ENCODE data around the gene THAP8.

THAP8 gene, protein sequence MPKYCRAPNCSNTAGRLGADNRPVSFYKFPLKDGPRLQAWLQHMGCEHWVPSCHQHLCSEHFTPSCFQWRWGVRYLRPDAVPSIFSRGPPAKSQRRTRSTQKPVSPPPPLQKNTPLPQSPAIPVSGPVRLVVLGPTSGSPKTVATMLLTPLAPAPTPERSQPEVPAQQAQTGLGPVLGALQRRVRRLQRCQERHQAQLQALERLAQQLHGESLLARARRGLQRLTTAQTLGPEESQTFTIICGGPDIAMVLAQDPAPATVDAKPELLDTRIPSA

GRCh38 chr19:36054119-36054732 lies at the start of gene THAP8:
Gene THAP8 (minus strand): TSS chr19:36054285. CDS start chr19:36054217, 68 bp downstream.
- DNase-seq (ENCODE audit: low read depth in 1 of 2, low spot score in 1 of 2): peak; percentile 98 to 99

DNA sequence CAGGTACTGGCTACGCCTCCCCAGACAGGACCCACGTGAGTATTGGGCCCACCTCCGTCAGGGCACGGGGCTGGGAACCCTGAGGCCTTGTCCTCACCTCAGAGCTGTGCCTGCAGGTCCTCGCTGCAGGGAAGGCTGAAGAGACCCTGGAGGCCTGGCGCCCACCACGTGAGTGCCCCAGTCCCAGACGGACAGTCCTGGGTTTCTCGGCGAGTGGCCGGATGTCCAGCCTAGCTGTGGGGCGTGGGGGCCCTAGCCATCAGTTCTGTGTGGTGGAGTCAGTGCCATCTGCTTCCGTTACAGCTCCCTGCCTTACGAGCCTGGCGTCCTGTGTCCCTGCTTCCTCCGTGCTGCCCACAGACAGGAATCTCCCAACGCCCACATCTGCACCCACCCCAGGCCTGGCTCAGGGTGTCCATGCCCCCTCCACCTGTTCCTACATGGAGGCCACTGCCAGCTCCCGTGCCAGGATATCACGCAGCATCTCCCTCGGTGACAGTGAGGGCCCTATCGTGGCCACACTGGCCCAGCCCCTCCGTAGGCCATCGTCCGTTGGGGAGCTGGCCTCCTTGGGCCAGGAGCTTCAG lies 49.0 kb upstream of the THAP8 start:
- DNase-seq (ENCODE audit: low read depth in 1 of 2, low spot score in 1 of 2): no peak

GRCh38 chr19:36101550-36102327 lies 47.7 kb upstream of the THAP8 start:
- no peak for DNase-seq (ENCODE audit: low read depth in 1 of 2, low spot score in 1 of 2)

- no peak for DNase-seq (ENCODE audit: low read depth in 1 of 2, low spot score in 1 of 2)
Measured at GRCh38 chr19:36100476-36100875, 46.4 kb upstream of the THAP8 start.

DNA sequence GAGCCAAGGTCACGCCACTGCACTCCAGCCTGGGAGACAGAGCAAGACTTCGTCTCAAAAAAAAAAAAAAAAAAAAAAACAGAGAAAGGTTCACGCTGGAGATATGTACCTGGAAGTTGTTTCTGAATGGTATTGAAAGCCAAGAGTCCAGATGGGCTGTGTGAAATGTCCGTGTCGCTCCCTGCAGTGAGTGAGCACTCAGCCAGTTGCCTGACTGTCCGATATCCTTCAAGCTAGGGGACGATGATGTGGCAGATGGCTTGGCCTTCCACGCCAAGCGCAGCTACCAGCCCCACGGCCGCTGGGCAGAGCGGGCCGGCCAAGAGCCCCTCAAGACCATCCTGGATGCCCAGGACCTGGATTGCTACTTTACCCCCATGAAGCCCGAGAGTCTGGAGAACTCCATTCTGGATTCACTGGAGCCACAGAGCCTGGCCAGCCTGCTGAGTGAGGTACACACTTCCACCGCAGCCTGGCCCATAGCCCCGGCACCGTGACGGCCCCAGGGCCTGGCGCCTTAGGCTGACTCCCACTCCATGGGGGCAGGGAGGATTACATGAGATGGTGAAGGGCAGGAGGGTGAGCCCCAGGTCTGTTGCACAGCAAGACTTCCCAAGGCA lies 45.2 kb upstream of the THAP8 start:
- DNase-seq (ENCODE audit: low read depth in 1 of 2, low spot score in 1 of 2): no peak

DNA sequence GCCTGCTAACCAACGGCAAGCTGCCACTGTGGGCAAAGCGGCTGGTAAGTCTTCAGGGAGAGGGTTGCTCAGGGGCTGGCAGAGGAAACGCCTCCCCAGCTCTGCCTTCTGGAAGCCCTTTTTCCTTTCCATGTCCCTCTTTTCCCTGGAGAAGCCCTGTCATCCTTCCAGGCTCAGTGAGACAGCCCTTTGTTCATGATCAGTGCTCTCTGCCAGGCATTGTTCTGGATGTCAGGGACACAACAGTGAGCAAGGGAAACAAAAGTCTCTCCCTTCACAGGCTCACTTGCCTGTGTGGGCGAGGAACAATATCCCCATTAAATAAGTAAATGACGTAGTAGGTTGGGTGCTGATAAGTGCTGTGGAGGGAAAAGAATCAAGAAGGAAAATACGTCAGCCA lies 43.0 kb upstream of the THAP8 start:
- no peak for DNase-seq (ENCODE audit: low read depth in 1 of 2, low spot score in 1 of 2)

GRCh38 chr19:36093687-36094086 lies 39.6 kb upstream of the THAP8 start:
- no peak for DNase-seq (ENCODE audit: low read depth in 1 of 2, low spot score in 1 of 2)

DNA sequence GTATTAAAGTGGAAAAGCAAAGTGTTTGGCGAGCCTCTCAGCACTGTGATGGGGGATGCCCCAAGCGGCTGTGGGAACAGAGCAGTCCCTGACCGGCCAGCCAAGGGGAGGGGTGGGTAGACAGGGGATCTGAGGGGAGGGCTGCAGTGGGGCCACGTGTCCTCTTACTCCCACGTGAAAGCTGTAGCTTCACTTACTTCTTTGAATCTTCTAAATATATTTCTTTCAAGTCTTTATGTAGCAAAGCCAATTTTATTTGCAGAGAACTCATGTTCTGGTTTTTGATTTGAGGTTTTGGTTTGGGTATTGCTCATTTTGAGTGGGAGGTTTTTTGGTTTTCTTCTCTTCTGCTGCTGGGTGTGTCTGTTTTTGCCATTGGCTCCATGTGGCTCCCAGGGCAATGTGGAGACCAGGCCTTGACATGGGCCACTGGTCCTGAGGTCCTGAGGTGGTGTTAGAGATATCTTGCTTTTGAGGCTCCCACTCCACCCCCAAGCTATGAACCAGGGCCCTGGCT lies 39.1 kb upstream of the THAP8 start:
- no peak for DNase-seq (ENCODE audit: low read depth in 1 of 2, low spot score in 1 of 2)

DNA sequence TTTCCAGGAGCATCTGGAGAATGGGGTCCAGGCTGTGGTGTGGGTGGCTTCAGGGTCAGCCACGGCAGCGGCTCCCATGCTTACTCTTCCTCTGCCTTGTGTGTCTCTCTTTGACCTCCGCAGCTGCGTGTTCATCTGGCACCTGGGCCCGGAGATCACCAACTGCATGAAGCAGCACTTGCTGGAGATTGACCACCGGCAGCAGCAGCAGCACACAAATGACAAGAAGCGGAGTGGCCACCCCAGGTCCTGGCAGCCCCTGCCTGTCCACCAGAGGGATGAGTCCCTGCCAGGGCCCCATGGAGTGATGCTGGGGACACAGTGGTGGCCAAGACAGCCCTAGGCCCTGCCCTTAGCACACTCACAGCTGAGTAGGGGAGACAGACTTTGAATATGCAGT lies 38.5 kb upstream of the THAP8 start:
- no peak for DNase-seq (ENCODE audit: low read depth in 1 of 2, low spot score in 1 of 2)

DNA sequence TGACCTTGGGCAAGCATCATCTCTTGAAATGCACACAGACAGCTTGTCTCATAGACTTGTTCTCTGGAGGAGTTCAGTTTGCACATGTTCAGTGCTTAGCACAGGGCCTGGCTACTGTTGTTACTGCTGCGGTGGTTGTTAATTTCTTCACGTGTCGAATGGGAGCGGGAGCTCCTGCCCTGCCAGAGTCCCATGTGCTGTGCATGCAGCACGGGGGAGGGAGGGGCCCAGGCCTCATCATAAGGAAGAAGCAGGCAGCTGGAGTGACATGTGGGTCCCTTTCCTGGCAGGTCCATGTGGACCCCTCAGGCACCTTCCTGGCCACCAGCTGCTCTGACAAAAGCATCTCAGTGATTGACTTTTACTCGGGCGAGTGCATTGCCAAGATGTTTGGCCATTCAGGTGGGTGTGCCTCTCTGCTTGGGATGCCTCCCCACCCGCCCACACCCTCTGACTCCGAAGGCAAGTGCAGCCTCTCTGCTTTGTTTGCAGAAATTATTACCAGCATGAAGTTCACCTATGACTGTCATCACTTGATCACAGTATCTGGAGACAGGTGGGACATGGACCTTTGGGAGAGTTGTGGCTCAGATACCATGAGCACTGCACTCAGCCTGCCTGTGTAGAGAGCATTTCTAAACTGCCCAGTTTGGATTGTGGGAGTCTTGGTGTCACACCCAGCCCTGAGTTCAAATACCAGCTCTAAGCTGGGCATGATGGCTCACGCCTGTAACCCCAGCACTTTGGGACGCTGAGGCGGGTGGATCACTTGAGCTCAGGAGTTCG lies 37.0 kb upstream of the THAP8 start:
- no peak for DNase-seq (ENCODE audit: low read depth in 1 of 2, low spot score in 1 of 2)

DNA sequence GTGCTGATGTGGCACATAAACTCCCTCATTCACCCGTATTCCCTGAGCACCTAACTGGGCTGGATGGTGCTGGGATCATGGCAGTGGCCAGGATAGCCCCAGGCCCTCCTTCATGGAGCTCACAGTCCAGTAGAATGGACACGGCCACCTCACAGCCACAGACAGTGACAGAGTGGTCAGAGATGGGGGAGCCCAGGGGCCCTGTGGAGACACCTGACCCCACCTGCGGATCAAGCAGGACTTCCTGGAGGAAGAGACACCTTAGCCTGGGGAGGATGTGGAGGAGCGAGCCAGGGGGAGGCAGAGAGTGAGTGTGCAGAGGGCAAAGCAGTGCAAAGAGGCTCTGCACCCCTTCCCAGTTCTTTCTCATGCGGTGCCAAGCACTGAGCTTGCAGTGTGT lies 35.8 kb upstream of the THAP8 start:
- no peak for DNase-seq (ENCODE audit: low read depth in 1 of 2, low spot score in 1 of 2)

DNA sequence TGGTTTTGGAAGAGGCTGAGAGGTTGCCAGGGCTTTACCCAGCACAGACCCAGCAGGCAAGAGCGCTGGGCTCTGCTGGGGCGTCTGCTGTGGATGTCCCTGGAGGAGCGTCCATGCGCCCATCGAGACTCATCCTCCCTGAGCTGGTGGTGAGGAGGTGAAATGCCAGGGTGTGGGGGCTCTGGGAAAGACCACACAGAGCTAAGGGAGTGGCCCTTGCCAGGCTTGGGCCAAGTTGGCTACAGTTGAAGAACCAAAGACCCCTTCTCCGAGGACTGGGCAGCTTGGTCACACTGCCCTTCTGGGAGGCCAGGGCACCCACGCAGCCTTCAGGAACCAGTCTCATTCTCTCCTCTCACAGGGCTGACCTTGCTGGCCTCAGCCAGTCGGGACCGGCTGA lies 32.2 kb upstream of the THAP8 start:
- DNase-seq (ENCODE audit: low read depth in 1 of 2, low spot score in 1 of 2): no peak

- DNase-seq (ENCODE audit: low read depth in 1 of 2, low spot score in 1 of 2): no peak
Measured at GRCh38 chr19:36084231-36085009, 30.3 kb upstream of the THAP8 start.

DNA sequence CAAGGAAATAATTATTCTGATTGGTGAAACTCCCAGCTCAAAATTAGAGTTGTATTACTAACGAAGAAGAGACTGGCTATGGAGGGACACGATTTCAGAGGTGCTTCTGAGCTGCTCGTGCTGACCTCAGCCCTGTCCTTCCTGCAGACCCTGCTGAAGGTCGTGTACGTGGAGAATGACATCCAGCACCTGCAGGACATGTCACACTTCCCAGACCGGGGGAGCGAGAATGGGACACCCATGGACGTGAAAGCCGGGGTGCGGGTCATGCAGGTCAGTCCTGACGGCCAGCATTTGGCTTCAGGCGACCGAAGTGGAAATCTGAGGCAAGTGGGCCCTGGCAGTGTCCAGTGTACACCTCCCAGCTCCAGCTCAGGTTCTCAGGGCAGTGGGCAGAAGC lies 28.8 kb upstream of the THAP8 start:
- no peak for DNase-seq (ENCODE audit: low read depth in 1 of 2, low spot score in 1 of 2)

- no peak for DNase-seq (ENCODE audit: low read depth in 1 of 2, low spot score in 1 of 2)
Measured at GRCh38 chr19:36081894-36082293, 27.8 kb upstream of the THAP8 start.

GRCh38 chr19:36081385-36081784 lies 27.3 kb upstream of the THAP8 start:
- DNase-seq (ENCODE audit: low read depth in 1 of 2, low spot score in 1 of 2): no peak

- no peak for DNase-seq (ENCODE audit: low read depth in 1 of 2, low spot score in 1 of 2)
Measured at GRCh38 chr19:36079389-36079945, 25.4 kb upstream of the THAP8 start.

- DNase-seq (ENCODE audit: low read depth in 1 of 2, low spot score in 1 of 2): no peak
Measured at GRCh38 chr19:36073121-36073876, 19.2 kb upstream of the THAP8 start.

GRCh38 chr19:36072081-36072480 lies 18.0 kb upstream of the THAP8 start:
- DNase-seq (ENCODE audit: low read depth in 1 of 2, low spot score in 1 of 2): no peak

All from stimulated activated CD4-positive, alpha-beta T cell treated with anti-CD3 and anti-CD28 coated beads, Interleukin-15, amount 100 ng/mL, for 1 hour (primary cell).